ENCODE results near the gene TMEM50B.

Gene TMEM50B

DNA sequence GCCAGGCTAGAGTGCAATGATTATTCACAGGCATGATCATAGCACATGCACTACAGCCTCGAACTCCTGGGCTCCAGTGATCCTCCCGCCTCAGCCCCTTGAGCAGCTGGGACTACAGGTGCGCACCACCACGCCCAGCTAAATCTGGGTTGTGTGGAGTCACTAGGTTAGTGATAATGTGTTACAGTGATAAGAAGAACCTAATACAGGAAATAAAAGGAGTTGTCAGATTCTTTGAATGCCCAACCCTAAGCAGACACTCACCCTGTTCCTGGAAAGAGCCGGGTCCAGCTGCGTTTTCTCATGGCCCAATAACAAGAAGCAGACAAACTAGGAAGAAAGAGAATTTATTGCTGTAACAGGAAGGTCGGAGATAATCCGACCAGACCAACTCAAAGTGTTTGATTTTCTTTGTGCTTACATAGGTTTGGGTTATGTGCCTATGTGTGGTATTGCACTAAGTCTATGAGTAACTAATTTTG is 67.8 kb downstream of the TMEM50B start:
- TF ChIP-seq CTCF (IDR thresholded peaks at IDR 0.05; ENCODE audit: extremely low read depth, insufficient read depth, missing control alignments): no peak
- in situ Hi-C loops (cut with MboI; ENCODE audit: low pct_unique_long_range_greater_than_20kb, low sequenced_read_pairs, unreplicated experiment): no loop called here
- DNase-seq (ENCODE audit: low spot score): no peak

DNA sequence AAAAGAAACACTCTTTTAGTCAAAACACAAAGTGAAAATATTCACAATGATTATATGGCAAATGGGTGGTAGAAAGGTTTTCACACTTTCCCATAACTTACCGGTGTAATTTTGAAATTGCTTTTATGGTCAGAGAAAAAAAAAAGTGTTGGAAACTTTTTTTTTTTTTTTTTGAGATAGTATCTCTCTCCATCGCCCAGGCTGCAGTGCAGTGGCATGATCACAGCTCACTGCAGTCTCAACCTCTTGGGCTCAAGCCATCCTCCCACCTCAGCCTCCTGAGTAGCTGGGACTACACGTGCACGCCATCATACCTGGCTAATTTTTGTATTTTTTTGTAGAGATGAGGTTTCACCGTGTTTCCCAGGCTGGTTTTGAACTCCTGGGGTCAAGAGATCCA is 73.3 kb downstream of the TMEM50B start:
- no peak for DNase-seq (ENCODE audit: low spot score)
- in situ Hi-C loops (cut with MboI; ENCODE audit: low pct_unique_long_range_greater_than_20kb, low sequenced_read_pairs, unreplicated experiment): no loop called here
- no peak for TF ChIP-seq CTCF (IDR thresholded peaks at IDR 0.05; ENCODE audit: extremely low read depth, insufficient read depth, missing control alignments)

DNA sequence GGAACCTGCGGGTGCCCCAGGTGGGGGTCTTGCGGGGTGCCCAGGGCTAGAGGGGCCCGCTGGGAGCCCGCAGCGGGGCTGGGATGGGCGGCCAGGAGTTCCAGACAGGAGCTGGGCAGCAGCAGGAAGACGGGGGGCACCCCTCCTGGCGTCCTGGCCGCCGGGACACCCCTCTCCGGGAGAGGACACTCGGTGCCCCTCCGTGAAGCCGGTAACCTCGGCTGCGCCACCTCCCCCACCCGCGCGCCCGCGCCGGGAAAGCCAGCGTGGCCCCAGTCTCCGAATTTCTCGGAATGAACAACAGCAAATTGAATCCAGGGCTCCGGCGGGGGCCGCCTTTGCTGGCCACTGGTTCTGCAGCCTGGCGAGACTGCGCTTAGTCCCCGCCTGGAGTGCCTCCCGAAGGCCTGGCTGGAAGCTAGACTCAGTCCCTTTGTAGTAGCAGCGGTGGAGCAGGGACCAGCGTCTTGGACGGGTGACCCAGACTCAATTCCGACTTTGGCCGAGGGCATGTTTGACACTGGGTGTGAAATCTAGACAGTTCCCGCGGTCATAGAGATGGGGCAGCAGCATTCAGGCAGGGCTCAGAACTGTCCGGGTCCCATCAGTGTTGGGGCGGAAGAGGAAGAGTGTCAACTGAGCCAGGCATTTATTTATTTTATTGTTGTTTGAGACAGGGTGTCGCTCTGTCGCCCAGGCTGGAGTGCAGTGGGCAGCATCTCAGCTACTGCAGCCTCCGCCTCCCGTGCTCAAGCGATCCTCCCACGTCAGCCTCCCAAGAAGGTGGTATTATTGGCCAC is 75.8 kb downstream of the TMEM50B start:
- in situ Hi-C loops (cut with MboI; ENCODE audit: low pct_unique_long_range_greater_than_20kb, low sequenced_read_pairs, unreplicated experiment): no loop called here
- TF ChIP-seq CTCF (IDR thresholded peaks at IDR 0.05; ENCODE audit: extremely low read depth, insufficient read depth, missing control alignments): no peak
- no peak for DNase-seq (ENCODE audit: low spot score)

DNA sequence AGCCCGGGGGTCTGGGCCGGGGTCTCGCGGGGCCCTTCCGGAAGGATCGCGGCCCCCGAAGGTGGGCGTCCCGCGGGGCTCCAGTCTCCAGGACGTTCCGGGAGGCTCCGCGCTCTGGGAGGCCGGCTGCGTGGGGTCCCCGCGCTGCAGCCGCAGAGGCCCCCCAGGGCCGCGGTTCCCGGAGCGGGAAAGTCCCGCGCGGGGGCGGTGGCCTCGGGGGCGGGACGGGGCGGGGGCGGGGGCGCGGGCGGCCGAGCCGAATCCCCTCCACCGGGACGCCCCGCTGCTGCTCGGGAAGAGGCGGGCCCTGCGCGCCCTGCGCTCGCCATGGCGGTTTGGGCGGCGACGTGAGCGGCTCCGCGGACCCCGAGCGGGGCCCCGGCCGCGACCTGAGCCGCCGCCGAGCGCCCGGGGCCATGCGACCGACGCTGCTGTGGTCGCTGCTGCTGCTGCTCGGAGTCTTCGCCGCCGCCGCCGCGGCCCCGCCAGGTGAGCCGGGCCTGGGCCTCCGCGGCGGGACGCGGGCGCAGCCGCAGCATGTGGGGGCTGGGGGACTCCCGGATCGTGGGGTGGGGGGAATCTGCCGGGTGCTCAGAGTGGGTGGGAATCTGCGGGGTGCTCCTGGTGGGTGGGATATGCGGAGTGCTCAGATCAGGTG is 76.5 kb downstream of the TMEM50B start, which contains the start of gene IFNGR2:
Gene IFNGR2 (plus strand): TSS at position 286 of the 658 bp plus-strand sequence. CDS start 131 bp downstream, at position 417.
- in situ Hi-C loops (cut with MboI; ENCODE audit: low pct_unique_long_range_greater_than_20kb, low sequenced_read_pairs, unreplicated experiment): no loop called here
- no peak for TF ChIP-seq CTCF (IDR thresholded peaks at IDR 0.05; ENCODE audit: extremely low read depth, insufficient read depth, missing control alignments)
- peak; percentile 83 for DNase-seq (ENCODE audit: low spot score)

DNA sequence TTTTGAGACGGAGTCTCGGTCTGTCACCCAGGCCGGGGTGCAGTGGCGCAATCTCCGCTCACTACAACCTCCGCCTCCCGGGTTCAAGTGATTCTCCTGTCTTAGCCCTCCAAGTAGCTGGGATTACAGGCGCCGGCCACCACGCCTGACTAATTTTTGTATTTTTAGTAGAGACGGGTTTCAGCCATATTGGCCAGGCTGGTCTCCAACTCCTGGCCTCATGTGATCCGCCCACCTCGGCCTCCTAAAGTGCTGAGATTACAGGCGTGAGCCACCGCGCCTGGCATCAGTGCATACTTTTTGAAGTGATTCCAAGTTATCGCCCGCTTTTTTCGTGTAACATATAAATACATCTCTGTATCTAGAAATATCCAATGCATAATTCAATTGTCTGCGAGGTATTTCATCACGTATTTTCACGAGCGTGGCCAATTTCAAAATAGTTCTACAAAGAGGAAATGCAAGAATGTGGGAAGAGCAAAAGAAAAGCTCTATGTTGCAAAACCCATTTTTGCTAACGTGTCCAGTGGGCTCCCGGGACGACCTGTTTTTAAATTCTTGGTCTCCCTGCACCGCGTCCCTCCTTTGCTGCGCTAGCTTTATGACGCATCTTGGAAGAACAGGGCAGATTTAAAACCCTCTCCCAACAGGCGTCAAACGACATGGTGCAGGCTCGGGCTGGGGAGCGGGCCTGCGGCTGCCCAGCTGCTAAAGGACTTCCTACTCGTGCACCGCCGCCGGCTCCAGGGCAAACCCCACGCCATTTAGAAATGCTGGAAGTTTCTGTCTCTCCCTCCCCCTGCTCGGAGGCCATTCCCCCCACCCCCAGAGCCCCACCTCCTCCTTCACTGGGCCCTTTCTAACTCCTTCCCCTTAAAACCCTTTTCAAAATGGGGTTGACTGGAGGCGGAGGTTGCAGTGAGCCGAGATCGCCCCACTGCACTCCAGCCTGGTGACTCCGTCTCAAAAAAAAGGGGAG is 77.5 kb downstream of the TMEM50B start:
- TF ChIP-seq CTCF (IDR thresholded peaks at IDR 0.05; ENCODE audit: extremely low read depth, insufficient read depth, missing control alignments): no peak
- in situ Hi-C loops (cut with MboI; ENCODE audit: low pct_unique_long_range_greater_than_20kb, low sequenced_read_pairs, unreplicated experiment): no loop called here
- DNase-seq (ENCODE audit: low spot score): peak; percentile 62

DNA sequence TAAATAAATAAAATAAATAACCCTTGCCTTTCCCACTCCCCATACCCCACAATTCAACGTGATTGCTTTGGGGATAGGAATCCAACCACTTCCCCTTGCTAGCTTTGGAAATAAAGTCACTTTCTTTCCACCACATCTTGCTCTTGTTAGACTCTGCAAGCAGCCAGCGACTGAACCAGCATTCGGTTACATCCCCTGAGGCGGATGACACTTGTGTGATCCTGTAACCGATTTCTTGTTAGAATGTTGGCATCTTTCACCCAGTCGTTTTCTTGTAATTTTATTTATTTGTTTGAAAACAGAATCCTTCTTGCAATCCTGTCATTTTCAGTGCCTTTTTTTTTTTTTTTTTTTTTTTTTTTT is 78.2 kb downstream of the TMEM50B start:
- in situ Hi-C loops (cut with MboI; ENCODE audit: low pct_unique_long_range_greater_than_20kb, low sequenced_read_pairs, unreplicated experiment): no loop called here
- no peak for TF ChIP-seq CTCF (IDR thresholded peaks at IDR 0.05; ENCODE audit: extremely low read depth, insufficient read depth, missing control alignments)
- DNase-seq (ENCODE audit: low spot score): no peak

All from GM13977 (cell line).